H1 (cell line): ENCODE data around the gene AMOTL2. TPM values are rescaled to one million over a fixed set of nuclear protein-coding genes. Genes with fewer than 3 reads are reported as not detected.

Experiments
- CTCF ChIA-PET: fragments of 300-600 bp; sonication (Branson Sonifier 250); formaldehyde crosslinking; loops from one replicate; lab custom pipeline; 2021; ENCODE audit not compliant: partially characterized antibody; lab: Charles Lee
- POLR2A ChIA-PET: fragments of 300-600 bp; sonication (Branson Sonifier 250); formaldehyde crosslinking; loops from one replicate; lab custom pipeline; 2021; ENCODE audit warnings: inconsistent platforms; ENCODE audit not compliant: partially characterized antibody; lab: Charles Lee
- DNase-seq, 2 experiments: peaks; one replicate each; pipeline versions ENCODE4 v3.0.0 to v3.0.0-alpha.2; 2010 to 2022; ENCODE audit warnings: low spot score in 2 of 2, low read depth in 1 of 2, mixed read lengths in 1 of 2
- FAIRE-seq: peaks from 2 replicates; lab custom pipeline; 2011; peaks lifted over from hg19 to GRCh38; lab: Jason Lieb, UNC
- H2AFZ ChIP-seq: 2 replicates; pipeline ENCODE4 v1.8.1; 2012; ENCODE audit warnings: low read length, inconsistent platforms
- H2AK5ac ChIP-seq: 2 replicates; pipeline ENCODE4 v1.6.1; 2013; ENCODE audit warnings: low read depth, low read length
- H2BK120ac ChIP-seq: replicated peaks from 2 replicates; pipeline ENCODE3; 2013; ENCODE audit warnings: low read depth, low read length, inconsistent platforms
- H2BK12ac ChIP-seq: 2 replicates; pipeline ENCODE4 v1.6.1; 2013; ENCODE audit warnings: low read depth, low read length
- H2BK15ac ChIP-seq: 2 replicates; pipeline ENCODE4 v1.6.1; 2013; ENCODE audit warnings: low read length
- H2BK20ac ChIP-seq: 2 replicates; pipeline ENCODE4 v1.6.1; 2013; ENCODE audit warnings: low read length
- H2BK5ac ChIP-seq: 2 replicates; pipeline ENCODE4 v1.6.1; 2013; ENCODE audit warnings: low read depth, low read length
- H3K14ac ChIP-seq: 2 replicates; pipeline ENCODE4 v1.6.1; 2013; ENCODE audit warnings: inconsistent platforms; ENCODE audit not compliant: insufficient read length
- H3K18ac ChIP-seq: 2 replicates; pipeline ENCODE4 v1.6.1; 2013; ENCODE audit warnings: low read length; ENCODE audit errors: extremely low read depth
- H3K23ac ChIP-seq: 2 replicates; pipeline ENCODE4 v1.6.1; 2013; ENCODE audit warnings: inconsistent platforms; ENCODE audit not compliant: insufficient read length
- H3K23me2 ChIP-seq: 2 replicates; pipeline ENCODE4 v1.6.1; 2013; ENCODE audit warnings: low read depth, low read length
- H3K27ac ChIP-seq: 2 replicates; pipeline ENCODE4 v1.6.1; 2011; ENCODE audit warnings: low read depth, low read length, inconsistent platforms
- H3K27me3 ChIP-seq, 4 experiments: replicated peaks in 1 of 4; 1 replicate in 1 of 4; 2 replicates in 3 of 4; pipeline versions ENCODE4 v1.6.1 to v1.8.1; 2011 to 2013; ENCODE audit warnings: low read length in 3 of 4, mild to moderate bottlenecking in 3 of 4, inconsistent platforms in 2 of 4, mixed read lengths in 2 of 4, moderate library complexity in 1 of 4; ENCODE audit not compliant: control insufficient read depth in 3 of 4, insufficient read depth in 3 of 4; ENCODE audit errors: extremely low read depth in 1 of 4
- H3K36me3 ChIP-seq, 4 experiments: 2 replicates each; pipeline versions ENCODE4 v1.6.1 to v1.8.1; 2011 to 2013; ENCODE audit warnings: mild to moderate bottlenecking in 4 of 4, low read length in 3 of 4, moderate library complexity in 2 of 4, control low read depth in 1 of 4, inconsistent platforms in 1 of 4; ENCODE audit not compliant: insufficient read depth in 4 of 4, control insufficient read depth in 2 of 4
- H3K4ac ChIP-seq: replicated peaks from 2 replicates; pipeline ENCODE3; 2013; ENCODE audit warnings: low read length, low read depth, mixed read lengths, inconsistent platforms; ENCODE audit not compliant: insufficient read length
- H3K4me1 ChIP-seq, 4 experiments: replicated peaks in 1 of 4; 1 replicate in 1 of 4; 2 replicates in 3 of 4; pipeline versions ENCODE4 v1.6.1 to v1.8.1; 2011 to 2013; ENCODE audit warnings: low read length in 3 of 4, inconsistent platforms in 2 of 4, mixed read lengths in 1 of 4; ENCODE audit not compliant: insufficient read depth in 4 of 4, control insufficient read depth in 3 of 4
- H3K4me2 ChIP-seq, 2 experiments: 2 replicates each; pipeline versions ENCODE4 v1.6.1 to v1.8.1; 2011 to 2013; ENCODE audit warnings: low read depth in 2 of 2, low read length in 2 of 2, control low read depth in 1 of 2, inconsistent platforms in 1 of 2, mild to moderate bottlenecking in 1 of 2; ENCODE audit not compliant: insufficient read depth in 1 of 2
- H3K4me3 ChIP-seq, 4 experiments: fragments of 200-600, 300-600 bp in 1 of 4; sonication (generic), shearing (Covaris generic), sonication (Bioruptor Twin) in 1 of 4; 2 replicates each; pipeline versions ENCODE4 v1.5.1 to v1.8.1; 2011 to 2016; ENCODE audit warnings: low read length in 4 of 4, low read depth in 3 of 4, control low read depth in 2 of 4, inconsistent platforms in 2 of 4, mild to moderate bottlenecking in 2 of 4, mixed read lengths in 1 of 4, moderate library complexity in 1 of 4; ENCODE audit not compliant: insufficient read depth in 2 of 4; ENCODE audit errors: extremely low read depth in 1 of 4
- H3K56ac ChIP-seq: replicated peaks from 2 replicates; pipeline ENCODE3; 2013; ENCODE audit warnings: low read depth, mild to moderate bottlenecking, mixed read lengths, low read length, inconsistent platforms; ENCODE audit not compliant: insufficient read length
- H3K79me1 ChIP-seq: 2 replicates; pipeline ENCODE4 v1.6.1; 2013; ENCODE audit warnings: low read depth, low read length, control low read depth
- H3K79me2 ChIP-seq, 2 experiments: 2 replicates each; pipeline versions ENCODE4 v1.6.1 to v1.8.1; 2012 to 2013; ENCODE audit warnings: low read length in 2 of 2, mild to moderate bottlenecking in 2 of 2, inconsistent platforms in 1 of 2; ENCODE audit not compliant: insufficient read depth in 2 of 2, control insufficient read depth in 1 of 2
- H3K9ac ChIP-seq, 4 experiments: replicated peaks in 1 of 4; 1 replicate in 1 of 4; 2 replicates in 3 of 4; pipeline versions ENCODE4 v1.6.1 to v1.8.1; 2011 to 2013; ENCODE audit warnings: low read depth in 3 of 4, low read length in 3 of 4, control low read depth in 2 of 4, mild to moderate bottlenecking in 2 of 4, moderate library complexity in 2 of 4, inconsistent platforms in 1 of 4; ENCODE audit errors: extremely low read depth in 1 of 4
- H3K9me3 ChIP-seq, 2 experiments: 2 replicates each; pipeline versions ENCODE4 v1.6.1 to v1.8.1; 2012 to 2013; ENCODE audit warnings: mild to moderate bottlenecking in 2 of 2, moderate library complexity in 2 of 2, control low read depth in 1 of 2, inconsistent platforms in 1 of 2, low read depth in 1 of 2, low read length in 1 of 2, mixed read lengths in 1 of 2; ENCODE audit not compliant: insufficient read depth in 2 of 2
- H4K20me1 ChIP-seq, 2 experiments: replicated peaks in 1 of 2; 2 replicates each; pipeline versions ENCODE3 to v1.8.1; 2011 to 2013; ENCODE audit warnings: inconsistent platforms in 2 of 2, low read length in 2 of 2, mild to moderate bottlenecking in 1 of 2; ENCODE audit not compliant: insufficient read depth in 2 of 2, control insufficient read depth in 1 of 2
- H4K5ac ChIP-seq: 2 replicates; pipeline ENCODE4 v1.6.1; 2013; ENCODE audit warnings: low read length, low read depth, mixed read lengths, inconsistent platforms; ENCODE audit not compliant: insufficient read length
- H4K8ac ChIP-seq: 2 replicates; pipeline ENCODE4 v1.8.0; 2013; ENCODE audit warnings: mild to moderate bottlenecking, moderate library complexity, low read length, inconsistent platforms; ENCODE audit not compliant: insufficient read depth; ENCODE audit errors: extremely low read depth
- H4K91ac ChIP-seq: replicated peaks from 2 replicates; pipeline ENCODE3; 2013; ENCODE audit warnings: low read length, mixed read lengths, inconsistent platforms; ENCODE audit not compliant: insufficient read length
- ASH2L ChIP-seq: fragments of 200-600, 300-600 bp; sonication (generic); IDR thresholded peaks from one replicate; pipeline ENCODE4 v1.7.1; 2017; ENCODE audit warnings: low read length
- ATF2 ChIP-seq: IDR thresholded peaks from 2 replicates; pipeline ENCODE4 v1.6.1; 2012; ENCODE audit warnings: low read length, inconsistent platforms
- CREB1 ChIP-seq: IDR thresholded peaks from 2 replicates; pipeline ENCODE4 v1.6.1; 2012; ENCODE audit warnings: inconsistent platforms
- E2F6 ChIP-seq: IDR thresholded peaks from 2 replicates; pipeline ENCODE4 v1.6.1; 2012; ENCODE audit warnings: inconsistent platforms
- JUN ChIP-seq: IDR thresholded peaks from 2 replicates; pipeline ENCODE4 v1.6.1; 2011; ENCODE audit warnings: low read depth, mild to moderate bottlenecking, improper control_type of control experiment, low read length
- KDM5A ChIP-seq: fragments of 200-600 bp; IDR thresholded peaks from 2 replicates; pipeline ENCODE4 v1.7.1; 2012; ENCODE audit warnings: mild to moderate bottlenecking, low read length, inconsistent platforms, mixed read lengths
- POLR2AphosphoS5 ChIP-seq: IDR thresholded peaks from 2 replicates; pipeline ENCODE4 v1.6.1; 2011; ENCODE audit warnings: low read depth, low read length
- RFX5 ChIP-seq: IDR thresholded peaks from 2 replicates; pipeline ENCODE4 v1.6.1; 2011; ENCODE audit warnings: low read depth, low read length, improper control_type of control experiment, borderline replicate concordance
- SP1 ChIP-seq: IDR thresholded peaks from 2 replicates; pipeline ENCODE4 v1.6.1; 2011; ENCODE audit warnings: low read depth, low read length
- TAF1 ChIP-seq: IDR thresholded peaks from 2 replicates; pipeline ENCODE4 v1.6.1; 2011; ENCODE audit warnings: mild to moderate bottlenecking, low read depth, low read length
- WGBS, 2 experiments: shearing (Covaris generic) in 1 of 2; methylation state at CpG; one replicate each; pipeline versions ENCODE4 v1.1.6 to v1.1.7; 2013 to 2015; ENCODE audit warnings: low lambda C conversion rate in 2 of 2, mixed read lengths in 2 of 2, inconsistent platforms in 1 of 2, low coverage in 1 of 2, missing lambda C conversion rate in 1 of 2; ENCODE audit not compliant: insufficient replicate concordance in 2 of 2, insufficient coverage in 1 of 2, insufficient read length in 1 of 2; ENCODE audit errors: extremely low coverage in 1 of 2, missing lambda C conversion rate in 1 of 2; 5-methylcytosine and 5-hydroxymethylcytosine counted together
- polyA plus RNA-seq, 7 experiments: library from polyadenylated mRNA; depleted of rRNA in 3 of 7; stranded (reverse) in 5 of 7; unstranded in 2 of 7; fragments of >200 nt in 5 of 7; fragments of 200-250 nt in 2 of 7; gene quantifications; 1 replicate in 5 of 7; 2 replicates in 1 of 7; 4 replicates in 1 of 7; pipeline versions ENCODE4 v1.2.1 to v1.2.3, GENCODE V29; 2011 to 2013; ENCODE audit warnings: missing spikeins in 2 of 7, mixed read lengths in 2 of 7
- total RNA-seq: library from RNA; stranded (reverse); fragmentation: NEBNext Ultra II Directional; extraction: Animal tissue kit (Norgen Biotek cat#: 25700); gene quantifications from 2 replicates; pipeline ENCODE4 v1.2.1, GENCODE V29; 2021

The AMOTL2 gene
- total and polyA plus RNA-seq, 2 of the 8 experiments (the other 6 are each of a cell fraction or from before 2014, with no cell fraction given): 19.0 to 63.7 TPM

- no peaks in the 10 kb centered on the region for H3K36me3 ChIP-seq
- peak overlapping the region; percentile 85; the same call in 1 of the 2 replicates for H2BK12ac ChIP-seq
- H3K4me1 ChIP-seq: peaks cover 5 to 16% (median 8%) of the 10 kb centered on the region in 4 experiments
- H3K27me3 ChIP-seq: peaks cover 0 to 16% (median 9%) of the 10 kb centered on the region in 4 experiments; a peak in 5 of 7 replicates
- no peak overlapping the region for H3K4me3 ChIP-seq
- no peaks in the 10 kb centered on the region for H3K79me1 ChIP-seq
- peak overlapping the region; percentile 84 for H4K5ac ChIP-seq
- no peaks in the 10 kb centered on the region for H4K20me1 ChIP-seq
- H3K27ac ChIP-seq: peak overlapping the region; percentile 70; the same call in 1 of the 2 replicates
- H3K23ac ChIP-seq: no peak overlapping the region
- H3K4me2 ChIP-seq: peak overlapping the region in 1 of 2 experiments; percentile 41; a peak in 2 of 4 replicates
- peak overlapping the region; percentile 70 for H4K91ac ChIP-seq
- 13% methylated on average over 11 of the region's 11 CpGs; no CpG with 5 or more reads in 1 of the 2 experiments for WGBS, 2 experiments
- DNase-seq: peak in 1 of 2 experiments; percentile 95
- no peak overlapping the region for H2BK15ac ChIP-seq
- H2BK5ac ChIP-seq: peak overlapping the region; percentile 83; the same call in 1 of the 2 replicates
- H3K4ac ChIP-seq: no peak overlapping the region
- no peak overlapping the region for H2AK5ac ChIP-seq
- H2BK120ac ChIP-seq: no peak overlapping the region
- no peaks in the 10 kb centered on the region for H3K79me2 ChIP-seq
- FAIRE-seq: peak; percentile 95
- H4K8ac ChIP-seq: no peak overlapping the region
- ChIA-PET CTCF (interaction anchor here (0.6 to 10.1 kb wide), 49 partner anchors 9 to 303 kb away, joined by 3 to 138 read pairs (median 5); partner anchors contain the start of genes AMOTL2, ANAPC13 and CEP63), POLR2A (interaction anchor here (1.0 to 27.3 kb wide), 8 partner anchors 19 to 178 kb away, joined by 3 to 804 read pairs (median 7); partner anchors contain the start of genes AMOTL2, ANAPC13 and CEP63)
- peak overlapping the region; percentile 93 for H3K18ac ChIP-seq
- H3K9ac ChIP-seq: peak overlapping the region in 2 of 4 experiments; percentile 20 to 34; a peak in 1 of 7 replicates
- H3K56ac ChIP-seq: peak overlapping the region; percentile 35
- H2BK20ac ChIP-seq: peak overlapping the region; percentile 52; the same call in 1 of the 2 replicates
- H3K9me3 ChIP-seq: no peaks in the 10 kb centered on the region
- H3K14ac ChIP-seq: no peak overlapping the region
- no peaks in the 10 kb centered on the region; the same call in 1 of the 2 replicates for H3K23me2 ChIP-seq
- H2AFZ ChIP-seq: peak overlapping the region; percentile 97
- peak; percentile 45; the same call in 1 of the 2 replicates for TF ChIP-seq SP1
- peak; percentile 31; the same call in 1 of the 2 replicates for TF ChIP-seq POLR2AphosphoS5
- no peak for TF ChIP-seq JUN
- TF ChIP-seq RFX5: no peak
- peak; percentile 22; the same call in 1 of the 2 replicates for TF ChIP-seq CREB1
- peak; percentile 30; the same call in 1 of the 2 replicates for TF ChIP-seq TAF1
- TF ChIP-seq E2F6: peak; percentile 46; the same call in 1 of the 2 replicates
- no peak; the same call in 1 of the 2 replicates for TF ChIP-seq ATF2
- TF ChIP-seq KDM5A: no peak
- peak; percentile 70 for TF ChIP-seq ASH2L
These were observed 65.8 kb downstream of the AMOTL2 start for GRCh38 chr3:134308350-134308891.
